ENCODE measurements around the gene CCSER2.

GRCh38 chr10:84567133-84567532 is 238.7 kb downstream of the CCSER2 start:
- no peak for TF ChIP-seq CTCF (conservative IDR thresholded peaks at IDR 0.05; ENCODE audit: low read depth, low read length)
- TF ChIP-seq EZH2 (IDR thresholded peaks at IDR 0.05; ENCODE audit: borderline replicate concordance, low read depth, low read length, poor library complexity, severe bottlenecking), result no peak

Measured in A673 (cell line).